BLaER1 treated with 17β-estradiol and CSF1 and Interleukin-3, amounts not matched to agents 10 nM and 100 nM (cell line): Measurements from ENCODE around the gene PRTN3.
A peak's percentile ranks its signal among the peaks of the same experiment; 100 is the strongest.

Experiments used
- H3K27ac ChIP-seq, 11 experiments: shearing (Covaris generic); formaldehyde crosslinking; 2 replicates each; pipeline ENCODE4 v1.8.1; 2022
- H3K27me3 ChIP-seq, 11 experiments: shearing (Covaris generic); formaldehyde crosslinking; 2 replicates each; pipeline ENCODE4 v1.8.1; 2022
- H3K36me3 ChIP-seq, 11 experiments: shearing (Covaris generic); formaldehyde crosslinking; 2 replicates each; pipeline ENCODE4 v1.8.1; 2022
- H3K4me1 ChIP-seq, 10 experiments: shearing (Covaris generic); formaldehyde crosslinking; 2 replicates each; pipeline ENCODE4 v1.8.1; 2022
- H3K4me2 ChIP-seq, 11 experiments: shearing (Covaris generic); formaldehyde crosslinking; 2 replicates each; pipeline ENCODE4 v1.8.1; 2022
- H3K4me3 ChIP-seq, 10 experiments: shearing (Covaris generic); formaldehyde crosslinking; 2 replicates each; pipeline ENCODE4 v1.8.1; 2022
- H3K9ac ChIP-seq, 11 experiments: shearing (Covaris generic); formaldehyde crosslinking; 2 replicates each; pipeline ENCODE4 v1.8.1; 2022
- H3K9me3 ChIP-seq, 11 experiments: shearing (Covaris generic); formaldehyde crosslinking; replicated peaks in 1 of 11; 2 replicates each; pipeline ENCODE4 v1.8.1; 2022
- H4K20me1 ChIP-seq, 11 experiments: shearing (Covaris generic); formaldehyde crosslinking; 2 replicates each; pipeline ENCODE4 v1.8.1; 2022
- Cebpa-rat ChIP-seq, 11 experiments: shearing (Covaris generic); IDR thresholded peaks; 2 replicates each; pipeline ENCODE4 v1.8.1; 2022

The PRTN3 gene

GRCh38 chr19:882871-883497 lies 42.2 kb downstream of the PRTN3 start:
- no peaks in the 10 kb centered on the region for H3K4me1 ChIP-seq
- no peak overlapping the region for H3K27ac ChIP-seq
- no peak overlapping the region for H3K9ac ChIP-seq
- no peak overlapping the region for H3K4me3 ChIP-seq
- TF ChIP-seq Cebpa-rat (IDR thresholded peaks at IDR 0.05): no peak
- no peak overlapping the region for H3K4me2 ChIP-seq
- H3K9me3 ChIP-seq: no peaks in the 10 kb centered on the region
- no peaks in the 10 kb centered on the region for H3K27me3 ChIP-seq
- peaks cover 0 to 85% (median 14%) of the 10 kb centered on the region in 11 experiments; a peak in 12 of 22 replicates for H4K20me1 ChIP-seq
- peaks cover 70 to 90% (median 85%) of the 10 kb centered on the region in 11 experiments for H3K36me3 ChIP-seq

- Histone ChIP-seq H4K20me1 (peaks cover 0 to 93% (median 16%) of the 10 kb centered on the region in 11 experiments; a peak in 13 of 22 replicates), H3K9me3 (no peaks in the 10 kb centered on the region), H3K9ac (no peak overlapping the region), H3K4me1 (no peaks in the 10 kb centered on the region), H3K27me3 (no peaks in the 10 kb centered on the region), H3K4me3 (no peak overlapping the region), H3K4me2 (no peak overlapping the region), H3K27ac (no peak overlapping the region), H3K36me3 (peaks cover 77 to 98% (median 92%) of the 10 kb centered on the region in 11 experiments)
- TF ChIP-seq Cebpa-rat (IDR thresholded peaks at IDR 0.05): no peak
Measured at GRCh38 chr19:883661-884211, 42.9 kb downstream of the PRTN3 start.

- H3K36me3 ChIP-seq: peaks cover 86 to 100% (median 95%) of the 10 kb centered on the region in 11 experiments
- no peaks in the 10 kb centered on the region for H3K9me3 ChIP-seq
- H3K4me3 ChIP-seq: no peak overlapping the region
- H3K27me3 ChIP-seq: no peaks in the 10 kb centered on the region
- no peak overlapping the region; a peak in 1 of 22 replicates for H3K9ac ChIP-seq
- no peaks in the 10 kb centered on the region for H3K4me1 ChIP-seq
- H3K27ac ChIP-seq: no peak overlapping the region
- peaks cover 1 to 95% (median 19%) of the 10 kb centered on the region in 11 experiments; a peak in 16 of 22 replicates for H4K20me1 ChIP-seq
- no peak for TF ChIP-seq Cebpa-rat (IDR thresholded peaks at IDR 0.05)
- H3K4me2 ChIP-seq: no peak overlapping the region
Measured at GRCh38 chr19:884420-885211, 43.8 kb downstream of the PRTN3 start.

- H3K36me3 ChIP-seq: peaks cover 93 to 100% (median 98%) of the 10 kb centered on the region in 11 experiments
Measured at GRCh38 chr19:885536-886224, 44.9 kb downstream of the PRTN3 start.

DNA sequence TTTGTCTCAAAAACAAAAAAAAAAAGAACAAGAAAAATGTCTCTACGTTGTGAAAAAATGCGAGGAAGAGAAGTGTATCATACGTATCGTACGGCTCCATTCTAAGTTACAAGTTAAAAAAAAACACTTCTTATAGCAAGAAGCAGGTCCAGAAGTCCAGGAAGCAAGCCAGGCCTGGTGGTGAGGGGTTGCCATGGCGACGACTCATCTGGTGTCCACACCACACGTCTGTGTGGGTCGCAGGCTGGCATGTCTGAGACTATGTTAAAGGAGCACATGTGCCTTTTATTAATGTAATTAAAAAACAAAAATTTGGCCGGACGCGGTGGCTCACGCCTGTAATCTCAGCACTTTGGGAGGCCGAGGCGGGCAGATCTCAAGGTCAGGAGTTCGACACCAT lies 46.3 kb downstream of the PRTN3 start:
- Histone ChIP-seq H3K9me3 (no peaks in the 10 kb centered on the region), H3K4me2 (no peak overlapping the region), H3K4me3 (no peak overlapping the region), H3K27ac (no peak overlapping the region), H3K36me3 (peaks cover 79 to 92% (median 90%) of the 10 kb centered on the region in 11 experiments), H3K27me3 (no peaks in the 10 kb centered on the region), H4K20me1 (peaks cover 5 to 95% (median 33%) of the 10 kb centered on the region in 11 experiments; a peak in 16 of 22 replicates), H3K9ac (peak overlapping the region in 2 of 11 experiments; percentile 27 to 36; a peak in 1 of 22 replicates), H3K4me1 (peaks cover 4 to 11% (median 4%) of the 10 kb centered on the region in 10 experiments; a peak in 16 of 20 replicates)
- TF ChIP-seq Cebpa-rat (IDR thresholded peaks at IDR 0.05): no peak

More at GRCh38 chr19:885536-886224, 44.9 kb downstream of the PRTN3 start:
- Histone ChIP-seq H3K9me3 (no peaks in the 10 kb centered on the region), H3K4me2 (no peak overlapping the region), H3K4me3 (no peak overlapping the region), H3K27ac (no peak overlapping the region), H3K9ac (no peak overlapping the region), H3K4me1 (no peaks in the 10 kb centered on the region), H4K20me1 (peaks cover 9 to 95% (median 28%) of the 10 kb centered on the region in 11 experiments; a peak in 17 of 22 replicates), H3K27me3 (no peaks in the 10 kb centered on the region)
- no peak for TF ChIP-seq Cebpa-rat (IDR thresholded peaks at IDR 0.05)

DNA sequence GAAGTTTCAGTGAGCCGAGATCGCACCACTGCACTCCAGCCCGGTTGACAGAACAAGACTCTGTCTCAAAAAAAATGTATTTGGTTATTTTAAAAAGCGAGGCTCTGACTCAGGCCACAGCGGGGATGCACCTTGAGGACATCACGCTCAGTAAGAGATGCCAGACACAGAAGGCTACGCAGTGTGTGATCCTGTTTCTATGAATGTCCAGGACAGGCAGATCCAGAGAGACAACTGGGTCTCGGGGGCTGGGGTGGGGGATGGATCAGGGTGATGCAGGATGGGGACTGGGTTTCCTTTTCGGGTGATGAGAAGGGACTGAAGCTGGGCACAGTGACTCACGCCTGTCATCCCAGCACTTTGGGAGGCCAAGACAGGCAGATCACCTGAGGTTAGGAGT lies 46.8 kb downstream of the PRTN3 start:
- TF ChIP-seq Cebpa-rat (IDR thresholded peaks at IDR 0.05): no peak
- no peak overlapping the region for H3K27ac ChIP-seq
- H3K4me2 ChIP-seq: no peak overlapping the region

GRCh38 chr19:888581-889385 lies 48.0 kb downstream of the PRTN3 start:
- Histone ChIP-seq H3K27ac (no peak overlapping the region), H3K27me3 (no peaks in the 10 kb centered on the region), H3K4me2 (no peak overlapping the region), H3K36me3 (peaks cover 62 to 75% (median 73%) of the 10 kb centered on the region in 11 experiments), H3K9me3 (no peaks in the 10 kb centered on the region), H3K4me1 (peaks cover 6 to 17% (median 10%) of the 10 kb centered on the region in 10 experiments; a peak in 18 of 20 replicates), H3K4me3 (no peak overlapping the region), H3K9ac (no peak overlapping the region), H4K20me1 (peaks cover 0 to 80% (median 33%) of the 10 kb centered on the region in 11 experiments; a peak in 15 of 22 replicates)
- TF ChIP-seq Cebpa-rat (IDR thresholded peaks at IDR 0.05): no peak

More for the DNA sequence above, 46.8 kb downstream of the PRTN3 start:
- Histone ChIP-seq H3K27me3 (no peaks in the 10 kb centered on the region), H3K36me3 (peaks cover 74 to 87% (median 85%) of the 10 kb centered on the region in 11 experiments), H3K9me3 (no peaks in the 10 kb centered on the region), H3K9ac (no peak overlapping the region), H3K4me1 (peaks cover 5 to 11% (median 6%) of the 10 kb centered on the region in 10 experiments; a peak in 16 of 20 replicates), H3K4me3 (no peak overlapping the region), H4K20me1 (peaks cover 0 to 92% (median 33%) of the 10 kb centered on the region in 11 experiments; a peak in 15 of 22 replicates)
